GM18858 (cell line): ENCODE measurements around the gene SLC23A3.

Experiments used
- ATAC-seq: cut with Tn5 transposase; IDR thresholded peaks from one replicate; pipeline ENCODE4 v1.9.1; 2021; ENCODE audit not compliant: unreplicated experiment

The SLC23A3 gene

GRCh38 chr2:219155054-219155644, 14.7 kb downstream of the SLC23A3 start:
- ATAC-seq, result no peak

GRCh38 chr2:219149667-219150066, 20.2 kb downstream of the SLC23A3 start:
- ATAC-seq, result no peak

- ATAC-seq, result no peak
Observed at GRCh38 chr2:219142329-219142728, 27.5 kb downstream of the SLC23A3 start.

GRCh38 chr2:219140722-219141121, 29.1 kb downstream of the SLC23A3 start:
- ATAC-seq, result no peak

GRCh38 chr2:219133976-219134375, 35.9 kb downstream of the SLC23A3 start:
- no peak for ATAC-seq

- ATAC-seq, result no peak
Observed at GRCh38 chr2:219131744-219132143, 38.1 kb downstream of the SLC23A3 start.

- ATAC-seq, result no peak
Observed at GRCh38 chr2:219131327-219131726, 38.5 kb downstream of the SLC23A3 start.

- no peak for ATAC-seq
Observed at GRCh38 chr2:219129589-219129988, 40.2 kb downstream of the SLC23A3 start.

- ATAC-seq, result no peak
Observed at GRCh38 chr2:219128396-219128795, 41.4 kb downstream of the SLC23A3 start.

- ATAC-seq, result no peak
Observed at GRCh38 chr2:219127037-219127635, 42.7 kb downstream of the SLC23A3 start.

- no peak for ATAC-seq
Observed at GRCh38 chr2:219126555-219126954, 43.3 kb downstream of the SLC23A3 start.

GRCh38 chr2:219125886-219126270, 44.0 kb downstream of the SLC23A3 start:
- ATAC-seq, result no peak

GRCh38 chr2:219125225-219125885, 44.5 kb downstream of the SLC23A3 start:
- ATAC-seq, result no peak

- no peak for ATAC-seq
Observed at GRCh38 chr2:219124381-219125110, 45.3 kb downstream of the SLC23A3 start.

- no peak for ATAC-seq
Observed at GRCh38 chr2:219123356-219124135, 46.3 kb downstream of the SLC23A3 start.

- ATAC-seq, result no peak
Observed at GRCh38 chr2:219122202-219122980, 47.4 kb downstream of the SLC23A3 start.

- ATAC-seq, result no peak
Observed at GRCh38 chr2:219120082-219120481, 49.7 kb downstream of the SLC23A3 start.

- ATAC-seq, result no peak
Observed at GRCh38 chr2:219119422-219120043, 50.3 kb downstream of the SLC23A3 start.

- no peak for ATAC-seq
Observed at GRCh38 chr2:219118504-219118903, 51.3 kb downstream of the SLC23A3 start.
